ENCODE measurements around the gene SRSF10. TPM values are rescaled to one million over a fixed set of nuclear protein-coding genes. Genes with fewer than 3 reads are reported as not detected.

SRSF10 gene
- total and polyA plus RNA-seq, 9 of the 15 experiments (the other 6 are each of a cell fraction or from before 2014, with no cell fraction given): 154 to 264 (median 205) TPM

GRCh38 chr1:23958810-23959460 is 21.2 kb downstream of the SRSF10 start (continued):
- TF ChIP-seq, protein P1, sequence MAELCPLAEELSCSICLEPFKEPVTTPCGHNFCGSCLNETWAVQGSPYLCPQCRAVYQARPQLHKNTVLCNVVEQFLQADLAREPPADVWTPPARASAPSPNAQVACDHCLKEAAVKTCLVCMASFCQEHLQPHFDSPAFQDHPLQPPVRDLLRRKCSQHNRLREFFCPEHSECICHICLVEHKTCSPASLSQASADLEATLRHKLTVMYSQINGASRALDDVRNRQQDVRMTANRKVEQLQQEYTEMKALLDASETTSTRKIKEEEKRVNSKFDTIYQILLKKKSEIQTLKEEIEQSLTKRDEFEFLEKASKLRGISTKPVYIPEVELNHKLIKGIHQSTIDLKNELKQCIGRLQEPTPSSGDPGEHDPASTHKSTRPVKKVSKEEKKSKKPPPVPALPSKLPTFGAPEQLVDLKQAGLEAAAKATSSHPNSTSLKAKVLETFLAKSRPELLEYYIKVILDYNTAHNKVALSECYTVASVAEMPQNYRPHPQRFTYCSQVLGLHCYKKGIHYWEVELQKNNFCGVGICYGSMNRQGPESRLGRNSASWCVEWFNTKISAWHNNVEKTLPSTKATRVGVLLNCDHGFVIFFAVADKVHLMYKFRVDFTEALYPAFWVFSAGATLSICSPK (IDR thresholded peaks at IDR 0.05; ENCODE audit: borderline replicate concordance): no peak
- TF ChIP-seq CAMTA2 (CRISPR knock-in tag; conservative IDR thresholded peaks at IDR 0.05): no peak
- no peak for TF ChIP-seq RBM17 (IDR thresholded peaks at IDR 0.05; ENCODE audit: borderline replicate concordance, low read depth, low read length)
- no peak for TF ChIP-seq ZNF561 (CRISPR knock-in tag; conservative IDR thresholded peaks at IDR 0.05)
- 0 out of 2 replicates have a peak, but pooled peaks have one; percentile 27 for TF ChIP-seq NR3C1 (CRISPR knock-in tag; IDR thresholded peaks at IDR 0.05)
- no peak for TF ChIP-seq BCL6 (CRISPR knock-in tag; IDR thresholded peaks at IDR 0.05)
- TF ChIP-seq, protein P2, sequence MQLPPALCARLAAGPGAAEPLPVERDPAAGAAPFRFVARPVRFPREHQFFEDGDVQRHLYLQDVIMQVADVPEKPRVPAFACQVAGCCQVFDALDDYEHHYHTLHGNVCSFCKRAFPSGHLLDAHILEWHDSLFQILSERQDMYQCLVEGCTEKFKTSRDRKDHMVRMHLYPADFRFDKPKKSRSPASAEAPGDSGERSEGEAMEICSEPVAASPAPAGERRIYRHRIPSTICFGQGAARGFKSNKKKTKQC (CRISPR knock-in tag; IDR thresholded peaks at IDR 0.05): no peak; the same call in 1 of the 2 replicates
- TF ChIP-seq RB1 (IDR thresholded peaks at IDR 0.05; ENCODE audit: low read depth): no peak
- TF ChIP-seq NCOA1 (IDR thresholded peaks at IDR 0.05; ENCODE audit: low read depth): peak; percentile 46; the same call in 1 of the 2 replicates
- TF ChIP-seq HMG20B (CRISPR knock-in tag; IDR thresholded peaks at IDR 0.05): peak; percentile 77; the same call in 1 of the 2 replicates
- peak; percentile 89 for TF ChIP-seq ETV1 (tag; conservative IDR thresholded peaks at IDR 0.05; ENCODE audit: low read depth)
- TF ChIP-seq GTF2F1 (IDR thresholded peaks at IDR 0.05; ENCODE audit: low read depth, low read length): peak; percentile 63; the same call in 1 of the 2 replicates
- TF ChIP-seq, protein P3, sequence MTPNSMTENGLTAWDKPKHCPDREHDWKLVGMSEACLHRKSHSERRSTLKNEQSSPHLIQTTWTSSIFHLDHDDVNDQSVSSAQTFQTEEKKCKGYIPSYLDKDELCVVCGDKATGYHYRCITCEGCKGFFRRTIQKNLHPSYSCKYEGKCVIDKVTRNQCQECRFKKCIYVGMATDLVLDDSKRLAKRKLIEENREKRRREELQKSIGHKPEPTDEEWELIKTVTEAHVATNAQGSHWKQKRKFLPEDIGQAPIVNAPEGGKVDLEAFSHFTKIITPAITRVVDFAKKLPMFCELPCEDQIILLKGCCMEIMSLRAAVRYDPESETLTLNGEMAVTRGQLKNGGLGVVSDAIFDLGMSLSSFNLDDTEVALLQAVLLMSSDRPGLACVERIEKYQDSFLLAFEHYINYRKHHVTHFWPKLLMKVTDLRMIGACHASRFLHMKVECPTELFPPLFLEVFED (CRISPR knock-in tag; conservative IDR thresholded peaks at IDR 0.05): no peak
- no peak for TF ChIP-seq POLR2H (tag; IDR thresholded peaks at IDR 0.05; ENCODE audit: low read depth)
- TF ChIP-seq CHD4 (IDR thresholded peaks at IDR 0.05; ENCODE audit: insufficient read depth, insufficient replicate concordance, low read depth, low read length, poor library complexity, severe bottlenecking): no peak
- TF ChIP-seq IFI16 (CRISPR knock-in tag; IDR thresholded peaks at IDR 0.05): no peak
- peak; percentile 22; the same call in 1 of the 2 replicates for TF ChIP-seq HLTF (IDR thresholded peaks at IDR 0.05)
- no peak for TF ChIP-seq EHMT2 (IDR thresholded peaks at IDR 0.05)
- TF ChIP-seq, protein P4, sequence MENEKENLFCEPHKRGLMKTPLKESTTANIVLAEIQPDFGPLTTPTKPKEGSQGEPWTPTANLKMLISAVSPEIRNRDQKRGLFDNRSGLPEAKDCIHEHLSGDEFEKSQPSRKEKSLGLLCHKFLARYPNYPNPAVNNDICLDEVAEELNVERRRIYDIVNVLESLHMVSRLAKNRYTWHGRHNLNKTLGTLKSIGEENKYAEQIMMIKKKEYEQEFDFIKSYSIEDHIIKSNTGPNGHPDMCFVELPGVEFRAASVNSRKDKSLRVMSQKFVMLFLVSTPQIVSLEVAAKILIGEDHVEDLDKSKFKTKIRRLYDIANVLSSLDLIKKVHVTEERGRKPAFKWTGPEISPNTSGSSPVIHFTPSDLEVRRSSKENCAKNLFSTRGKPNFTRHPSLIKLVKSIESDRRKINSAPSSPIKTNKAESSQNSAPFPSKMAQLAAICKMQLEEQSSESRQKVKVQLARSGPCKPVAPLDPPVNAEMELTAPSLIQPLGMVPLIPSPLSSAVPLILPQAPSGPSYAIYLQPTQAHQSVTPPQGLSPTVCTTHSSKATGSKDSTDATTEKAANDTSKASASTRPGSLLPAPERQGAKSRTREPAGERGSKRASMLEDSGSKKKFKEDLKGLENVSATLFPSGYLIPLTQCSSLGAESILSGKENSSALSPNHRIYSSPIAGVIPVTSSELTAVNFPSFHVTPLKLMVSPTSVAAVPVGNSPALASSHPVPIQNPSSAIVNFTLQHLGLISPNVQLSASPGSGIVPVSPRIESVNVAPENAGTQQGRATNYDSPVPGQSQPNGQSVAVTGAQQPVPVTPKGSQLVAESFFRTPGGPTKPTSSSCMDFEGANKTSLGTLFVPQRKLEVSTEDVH (IDR thresholded peaks at IDR 0.05; ENCODE audit: low read depth, partially characterized antibody): no peak
- TF ChIP-seq ZNF23 (CRISPR knock-in tag; IDR thresholded peaks at IDR 0.05): peak; percentile 38; the same call in 1 of the 2 replicates
- peak in 1 of 2 experiments; percentile 83; a peak in 3 of 4 replicates for TF ChIP-seq TEAD1 (CRISPR knock-in tag; IDR thresholded peaks at IDR 0.05)
- 0 out of 2 replicates have a peak, but pooled peaks have one; percentile 54 for TF ChIP-seq BCOR (IDR thresholded peaks at IDR 0.05)
- no peak for TF ChIP-seq NR2C2 (CRISPR knock-in tag; IDR thresholded peaks at IDR 0.05)
- TF ChIP-seq NR2C2 (tag; IDR thresholded peaks at IDR 0.05): no peak; the same call in 1 of the 2 replicates

Data from K562 (cell line).